Upper lobe of left lung (tissue), 6 donors: ENCODE results near the gene MAML2. TPM values are rescaled to one million over a fixed set of nuclear protein-coding genes. Genes with fewer than 3 reads are reported as not detected.

Source experiments
- ATAC-seq, 2 donors: fragments of 200-7000 bp; cut with Tn5 transposase; one replicate each; pipeline ENCODE4 v1.9.1; 2022; ENCODE audit warnings: mild to moderate bottlenecking in 2 of 2, moderate library complexity in 2 of 2; ENCODE audit not compliant: low FRiP score in 2 of 2
- DNase-seq, 2 donors: peaks; one replicate each; pipeline ENCODE4 v3.0.0-alpha.2; 2019 to 2020
- H3K27ac ChIP-seq, 4 donors: fragments of 200-600 bp; sonication (generic); one replicate each; pipeline ENCODE4 v1.5.1; 2016 to 2019
- H3K27me3 ChIP-seq, 4 donors: fragments of 200-600 bp; sonication (generic); one replicate each; pipeline ENCODE4 v1.5.1; 2017 to 2019
- H3K36me3 ChIP-seq, 4 donors: fragments of 200-600 bp; sonication (generic); one replicate each; pipeline ENCODE4 v1.5.1; 2016 to 2019
- H3K4me1 ChIP-seq, 4 donors: fragments of 200-600 bp; sonication (generic); one replicate each; pipeline ENCODE4 v1.5.1; 2018 to 2019
- H3K4me3 ChIP-seq, 4 donors: fragments of 200-600 bp; sonication (generic); one replicate each; pipeline ENCODE4 v1.5.1; 2017 to 2019; ENCODE audit warnings: mild to moderate bottlenecking in 2 of 4, moderate library complexity in 1 of 4
- H3K9me3 ChIP-seq, 4 donors: fragments of 200-600 bp; sonication (generic); one replicate each; pipeline ENCODE4 v1.5.1; 2018 to 2019
- CTCF ChIP-seq, 6 experiments: fragments of 450-650 bp in 4 of 6; fragments of 200-600 bp in 2 of 6; sonication (generic) in 2 of 6; IDR thresholded peaks; one replicate each; pipeline ENCODE4 v1.5.1; 2016 to 2019; ENCODE audit warnings: antibody characterized with exemption in 6 of 6
- EP300 ChIP-seq, 4 donors: sonication (generic); formaldehyde crosslinking; IDR thresholded peaks; one replicate each; pipeline ENCODE4 v1.5.1; 2017; ENCODE audit warnings: antibody characterized with exemption in 4 of 4, control low read depth in 2 of 4
- POLR2A ChIP-seq, 4 donors: fragments of 450-650 bp; IDR thresholded peaks; one replicate each; pipeline ENCODE4 v1.5.1; 2016 to 2017; ENCODE audit warnings: antibody characterized with exemption in 4 of 4, mild to moderate bottlenecking in 2 of 4
- POLR2AphosphoS5 ChIP-seq, 2 donors: sonication (generic); formaldehyde crosslinking; IDR thresholded peaks; one replicate each; pipeline ENCODE4 v1.5.1; 2017; ENCODE audit warnings: antibody characterized with exemption in 2 of 2
- WGBS, 2 donors: methylation state at CpG; one replicate each; pipeline ENCODE4 v1.1.5; 2017 to 2018; 5-methylcytosine and 5-hydroxymethylcytosine counted together
- total RNA-seq, 6 donors: library from RNA; depleted of rRNA in 4 of 6; stranded (reverse); fragments of >200 nt in 4 of 6; gene quantifications; one replicate each; pipeline versions ENCODE4 v1.1.0 to v1.2.1, GENCODE V29; 2016 to 2021
- donor health status: DM: no; HTN: no; CAD: no; lungs with moderate emphysema.
- donor health status: DM: no; HTN: yes; CAD: no; lungs with severe emphysema.

MAML2 gene
- total RNA-seq, 6 donors from 2014 or later = 19.5 to 36.6 (median 26.3) TPM

GRCh38 chr11:96104496-96104895, 238.5 kb downstream of the MAML2 start:
- DNase-seq (no peak), ATAC-seq (no peak)
- H3K4me3 ChIP-seq = no peak overlapping the region
- no peaks in the 10 kb centered on the region for H3K27me3 ChIP-seq
- WGBS, 2 donors = 77 to 83% methylated on average over 1 of the region's 1 CpG
- H3K36me3 ChIP-seq = no peaks in the 10 kb centered on the region
- H3K27ac ChIP-seq = no peak overlapping the region
- TF ChIP-seq EP300 (IDR thresholded peaks at IDR 0.05) (no peak), POLR2A (IDR thresholded peaks at IDR 0.05) (no peak), CTCF (IDR thresholded peaks at IDR 0.05) (no peak), POLR2AphosphoS5 (IDR thresholded peaks at IDR 0.05) (no peak)
- H3K4me1 ChIP-seq = peaks cover 6 to 25% (median 7%) of the 10 kb centered on the region in 4 donors
- no peaks in the 10 kb centered on the region for H3K9me3 ChIP-seq

- no peak overlapping the region for H3K27ac ChIP-seq
- DNase-seq (no peak), ATAC-seq (no peak)
- H3K9me3 ChIP-seq = no peaks in the 10 kb centered on the region
- 80 to 82% methylated on average over 6 of the region's 6 CpGs for WGBS, 2 donors
- TF ChIP-seq POLR2AphosphoS5 (IDR thresholded peaks at IDR 0.05) = no peak
- TF ChIP-seq EP300 (IDR thresholded peaks at IDR 0.05) = no peak
- no peak for TF ChIP-seq CTCF (IDR thresholded peaks at IDR 0.05)
- TF ChIP-seq POLR2A (IDR thresholded peaks at IDR 0.05) = no peak
- H3K4me3 ChIP-seq = no peak overlapping the region
- H3K27me3 ChIP-seq = no peaks in the 10 kb centered on the region
- H3K36me3 ChIP-seq = no peaks in the 10 kb centered on the region
- H3K4me1 ChIP-seq = peaks cover 9 to 30% (median 13%) of the 10 kb centered on the region in 4 donors
These were observed 239.3 kb downstream of the MAML2 start for GRCh38 chr11:96103721-96104120.

- no peak for DNase-seq
- Histone ChIP-seq H3K27ac (no peak overlapping the region), H3K9me3 (no peaks in the 10 kb centered on the region), H3K4me1 (peaks cover 15 to 37% (median 18%) of the 10 kb centered on the region in 4 donors), H3K36me3 (no peaks in the 10 kb centered on the region), H3K4me3 (no peak overlapping the region), H3K27me3 (no peaks in the 10 kb centered on the region)
- ATAC-seq = no peak
- TF ChIP-seq POLR2A (IDR thresholded peaks at IDR 0.05) = no peak
- TF ChIP-seq EP300 (IDR thresholded peaks at IDR 0.05) = no peak
- no peak for TF ChIP-seq CTCF (IDR thresholded peaks at IDR 0.05)
- TF ChIP-seq POLR2AphosphoS5 (IDR thresholded peaks at IDR 0.05) = no peak
- 89 to 93% methylated on average over 1 of the region's 1 CpG for WGBS, 2 donors
These were observed 239.9 kb downstream of the MAML2 start for GRCh38 chr11:96103102-96103501.

- no peak for TF ChIP-seq POLR2AphosphoS5 (IDR thresholded peaks at IDR 0.05)
- Histone ChIP-seq H3K4me1 (peaks cover 19 to 40% (median 21%) of the 10 kb centered on the region in 4 donors), H3K36me3 (no peaks in the 10 kb centered on the region), H3K4me3 (no peak overlapping the region), H3K9me3 (no peaks in the 10 kb centered on the region), H3K27ac (no peak overlapping the region), H3K27me3 (no peaks in the 10 kb centered on the region)
- WGBS, 2 donors = 66 to 69% methylated on average over 2 of the region's 2 CpGs
- DNase-seq (no peak), ATAC-seq (no peak)
These were observed 240.3 kb downstream of the MAML2 start for GRCh38 chr11:96102664-96103078.

- no peaks in the 10 kb centered on the region for H3K36me3 ChIP-seq
- WGBS, 2 donors = 75 to 84% methylated on average over 4 of the region's 4 CpGs
- H3K4me3 ChIP-seq = no peak overlapping the region
- ATAC-seq = no peak
- H3K4me1 ChIP-seq = peaks cover 19 to 49% (median 31%) of the 10 kb centered on the region in 4 donors
- H3K27ac ChIP-seq = no peak overlapping the region
- TF ChIP-seq CTCF (IDR thresholded peaks at IDR 0.05) (no peak), POLR2AphosphoS5 (IDR thresholded peaks at IDR 0.05) (no peak), EP300 (IDR thresholded peaks at IDR 0.05) (no peak), POLR2A (IDR thresholded peaks at IDR 0.05) (no peak)
- H3K9me3 ChIP-seq = no peaks in the 10 kb centered on the region
- DNase-seq = no peak
- no peaks in the 10 kb centered on the region for H3K27me3 ChIP-seq
These were observed 241.8 kb downstream of the MAML2 start for GRCh38 chr11:96101146-96101545.
